Endothelial cell (in vitro differentiated cells): ENCODE results near the gene MACROD2. TPM values are rescaled to one million over a fixed set of nuclear protein-coding genes. Genes with fewer than 3 reads are reported as not detected.

Experiments
- DNase-seq: peaks from one replicate; pipeline ENCODE4 v3.0.0; 2021; ENCODE audit warnings: low spot score
- H3K27ac Mint-ChIP-seq: one replicate; pipeline ENCODE4 v1.8.0; 2021; ENCODE audit warnings: mixed read lengths, inconsistent platforms; ENCODE audit not compliant: unreplicated experiment
- H3K27me3 Mint-ChIP-seq: one replicate; pipeline ENCODE4 v1.8.0; 2021; ENCODE audit warnings: mild to moderate bottlenecking, moderate library complexity, mixed read lengths, inconsistent platforms; ENCODE audit not compliant: unreplicated experiment
- H3K36me3 Mint-ChIP-seq: one replicate; pipeline ENCODE4 v1.8.0; 2021; ENCODE audit warnings: mild to moderate bottlenecking, low read depth, mixed read lengths, inconsistent platforms; ENCODE audit not compliant: unreplicated experiment
- H3K4me1 Mint-ChIP-seq: one replicate; pipeline ENCODE4 v1.8.0; 2021; ENCODE audit warnings: mild to moderate bottlenecking, mixed read lengths, inconsistent platforms; ENCODE audit not compliant: unreplicated experiment
- H3K4me3 Mint-ChIP-seq: one replicate; pipeline ENCODE4 v1.8.0; 2021; ENCODE audit warnings: mild to moderate bottlenecking, mixed read lengths, inconsistent platforms; ENCODE audit not compliant: unreplicated experiment
- H3K9me3 Mint-ChIP-seq: one replicate; pipeline ENCODE4 v1.8.0; 2021; ENCODE audit warnings: mixed read lengths, inconsistent platforms; ENCODE audit not compliant: unreplicated experiment
- CTCF ChIP-seq: fragments of 200-600 bp; sonication (generic); IDR thresholded peaks from one replicate; pipeline ENCODE4 v1.5.0; 2021; ENCODE audit warnings: antibody characterized with exemption; ENCODE audit not compliant: unreplicated experiment
- total RNA-seq: library from RNA; stranded (reverse); fragmentation: NEBNext Ultra II Directional; extraction: Animal tissue kit (Norgen Biotek cat#: 25700); gene quantifications from one replicate; pipeline ENCODE4 v1.2.1, GENCODE V29; 2021; ENCODE audit not compliant: unreplicated experiment

Gene MACROD2
- total RNA-seq, 1 donor from 2014 or later = 6.4 TPM

- no peak for DNase-seq
- H3K27ac Mint-ChIP-seq = no peak overlapping the region
- H3K36me3 Mint-ChIP-seq = no peaks in the 10 kb centered on the region
- peaks cover 13% of the 10 kb centered on the region for H3K4me1 Mint-ChIP-seq
- H3K27me3 Mint-ChIP-seq = peaks cover 1% of the 10 kb centered on the region
- no peaks in the 10 kb centered on the region for H3K9me3 Mint-ChIP-seq
- no peak overlapping the region for H3K4me3 Mint-ChIP-seq
- TF ChIP-seq CTCF = no peak
Measured at GRCh38 chr20:14765370-14765701, 770.0 kb downstream of the MACROD2 start.

- Mint-ChIP-seq H3K4me1 (no peaks in the 10 kb centered on the region), H3K27me3 (no peaks in the 10 kb centered on the region), H3K4me3 (no peak overlapping the region), H3K27ac (no peak overlapping the region), H3K9me3 (no peaks in the 10 kb centered on the region), H3K36me3 (no peaks in the 10 kb centered on the region)
- no peak for TF ChIP-seq CTCF
- DNase-seq = no peak
Measured at GRCh38 chr20:14773486-14773885, 778.2 kb downstream of the MACROD2 start.

GRCh38 chr20:14775778-14776177, 780.5 kb downstream of the MACROD2 start:
- DNase-seq = no peak
- no peak for TF ChIP-seq CTCF
- H3K9me3 Mint-ChIP-seq = no peaks in the 10 kb centered on the region
- no peaks in the 10 kb centered on the region for H3K36me3 Mint-ChIP-seq
- no peak overlapping the region for H3K27ac Mint-ChIP-seq
- no peak overlapping the region for H3K4me3 Mint-ChIP-seq
- no peaks in the 10 kb centered on the region for H3K27me3 Mint-ChIP-seq
- no peaks in the 10 kb centered on the region for H3K4me1 Mint-ChIP-seq

GRCh38 chr20:14777591-14777990, 782.3 kb downstream of the MACROD2 start:
- no peaks in the 10 kb centered on the region for H3K36me3 Mint-ChIP-seq
- TF ChIP-seq CTCF = no peak
- H3K27me3 Mint-ChIP-seq = no peaks in the 10 kb centered on the region
- H3K4me3 Mint-ChIP-seq = no peak overlapping the region
- H3K4me1 Mint-ChIP-seq = no peaks in the 10 kb centered on the region
- DNase-seq = no peak
- no peak overlapping the region for H3K27ac Mint-ChIP-seq
- no peaks in the 10 kb centered on the region for H3K9me3 Mint-ChIP-seq

GRCh38 chr20:14778096-14778495, 782.8 kb downstream of the MACROD2 start:
- no peak for TF ChIP-seq CTCF
- Mint-ChIP-seq H3K36me3 (no peaks in the 10 kb centered on the region), H3K27ac (no peak overlapping the region), H3K27me3 (no peaks in the 10 kb centered on the region), H3K9me3 (no peaks in the 10 kb centered on the region), H3K4me1 (no peaks in the 10 kb centered on the region), H3K4me3 (no peak overlapping the region)
- no peak for DNase-seq
